GM12875 (cell line): Measurements from ENCODE around the gene HABP2.

Experiments
- H3K4me3 ChIP-seq: one replicate; pipeline ENCODE4 v1.5.1; 2011; ENCODE audit warnings: low read depth, low read length, control low read depth
- TF ChIP-seq, protein P1 (sequence below): IDR thresholded peaks from 2 replicates; pipeline ENCODE4 v1.5.1; 2011; ENCODE audit warnings: low read depth, mild to moderate bottlenecking, control low read depth, inconsistent platforms, low read length, moderate library complexity, borderline replicate concordance; ENCODE audit not compliant: insufficient read depth

HABP2 gene

DNA sequence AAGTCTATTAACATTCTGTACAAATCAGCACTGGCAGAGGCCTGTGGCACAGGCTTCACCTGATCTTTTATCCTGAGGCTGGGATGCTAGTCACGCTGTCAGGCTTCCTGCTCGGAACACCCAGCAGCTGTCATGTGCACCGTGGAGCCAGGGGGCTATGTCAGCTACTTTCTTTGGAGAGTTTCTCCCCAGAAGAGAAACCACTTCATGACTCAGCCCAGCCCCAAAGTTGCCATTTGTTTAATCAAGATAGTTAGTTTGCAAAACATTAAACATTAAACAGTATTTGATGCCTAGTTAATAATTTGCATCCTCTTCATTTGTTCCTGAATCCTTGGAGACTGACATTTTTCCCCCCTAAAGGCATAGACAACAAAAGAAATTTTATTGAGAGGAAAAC is at the start of gene HABP2:
Gene HABP2 (plus strand): TSS at position 353 of the 400 bp plus-strand sequence. CDS start 69 bp downstream, outside the sequence.
- TF ChIP-seq, protein P1, sequence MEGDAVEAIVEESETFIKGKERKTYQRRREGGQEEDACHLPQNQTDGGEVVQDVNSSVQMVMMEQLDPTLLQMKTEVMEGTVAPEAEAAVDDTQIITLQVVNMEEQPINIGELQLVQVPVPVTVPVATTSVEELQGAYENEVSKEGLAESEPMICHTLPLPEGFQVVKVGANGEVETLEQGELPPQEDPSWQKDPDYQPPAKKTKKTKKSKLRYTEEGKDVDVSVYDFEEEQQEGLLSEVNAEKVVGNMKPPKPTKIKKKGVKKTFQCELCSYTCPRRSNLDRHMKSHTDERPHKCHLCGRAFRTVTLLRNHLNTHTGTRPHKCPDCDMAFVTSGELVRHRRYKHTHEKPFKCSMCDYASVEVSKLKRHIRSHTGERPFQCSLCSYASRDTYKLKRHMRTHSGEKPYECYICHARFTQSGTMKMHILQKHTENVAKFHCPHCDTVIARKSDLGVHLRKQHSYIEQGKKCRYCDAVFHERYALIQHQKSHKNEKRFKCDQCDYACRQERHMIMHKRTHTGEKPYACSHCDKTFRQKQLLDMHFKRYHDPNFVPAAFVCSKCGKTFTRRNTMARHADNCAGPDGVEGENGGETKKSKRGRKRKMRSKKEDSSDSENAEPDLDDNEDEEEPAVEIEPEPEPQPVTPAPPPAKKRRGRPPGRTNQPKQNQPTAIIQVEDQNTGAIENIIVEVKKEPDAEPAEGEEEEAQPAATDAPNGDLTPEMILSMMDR = no peak

DNA sequence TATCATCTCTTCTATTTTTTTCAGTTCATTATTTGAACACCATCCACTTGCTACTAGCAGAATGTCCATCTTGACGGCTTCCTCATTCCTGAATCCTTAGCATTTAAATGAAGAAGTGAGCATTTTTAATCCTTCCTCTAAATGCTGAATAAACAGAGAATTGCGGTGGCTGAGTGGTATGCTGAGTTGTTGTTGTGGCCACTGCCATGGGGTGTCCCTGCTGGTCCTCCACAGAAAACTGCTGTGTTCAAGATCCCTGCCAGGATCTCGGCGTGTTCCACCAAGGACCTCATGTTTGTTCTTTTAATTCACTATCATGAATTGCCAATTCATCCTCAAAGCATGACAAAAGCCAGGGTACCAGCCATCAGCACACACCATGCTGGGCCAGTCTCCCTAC is 48.9 kb upstream of the HABP2 start:
- H3K4me3 ChIP-seq = no peak overlapping the region
- TF ChIP-seq, protein P1 = no peak

More for the DNA sequence above, at the start of gene HABP2:
- no peak within 1 kb of the TSS for H3K4me3 ChIP-seq

DNA sequence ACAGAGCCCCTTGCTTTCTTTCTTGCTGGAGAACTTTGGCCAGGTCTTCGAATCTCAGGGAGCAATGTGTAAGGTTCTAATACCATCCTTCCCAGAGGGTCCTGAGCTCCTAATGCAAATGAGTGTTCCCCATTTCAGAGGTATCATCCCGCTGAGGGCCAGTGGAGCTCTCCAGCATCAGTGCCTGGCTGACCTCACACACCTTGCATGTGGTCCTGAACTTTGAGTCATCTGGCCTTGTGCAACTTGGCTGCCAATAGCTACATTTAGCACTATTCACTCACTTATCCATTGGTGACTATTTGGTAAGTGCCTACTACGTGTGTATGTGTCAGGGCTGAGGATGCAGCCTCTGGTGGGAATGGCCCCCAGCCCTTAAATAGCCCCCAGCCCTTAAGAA is 48.4 kb upstream of the HABP2 start:
- TF ChIP-seq, protein P1 = no peak
- H3K4me3 ChIP-seq = no peak overlapping the region

DNA sequence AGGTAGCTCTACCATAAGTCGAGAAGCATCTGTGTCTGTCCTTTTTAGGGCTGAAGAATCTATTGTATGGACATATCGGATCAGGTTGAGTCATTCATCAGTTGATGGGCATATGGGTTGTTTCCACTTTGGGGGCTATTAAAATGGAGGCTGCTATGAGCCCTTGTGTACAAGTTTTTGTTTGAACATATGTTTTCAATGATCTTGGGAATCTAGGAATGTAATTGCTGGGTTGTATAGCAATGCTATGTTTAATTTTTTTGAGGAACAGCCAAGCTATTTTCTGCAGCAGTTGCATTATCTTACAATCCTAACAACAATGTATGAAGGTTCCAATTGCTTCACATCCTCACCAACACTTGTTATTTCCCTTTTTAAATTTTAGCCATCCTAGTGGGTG is 46.4 kb upstream of the HABP2 start:
- TF ChIP-seq, protein P1 = no peak
- no peak overlapping the region for H3K4me3 ChIP-seq

DNA sequence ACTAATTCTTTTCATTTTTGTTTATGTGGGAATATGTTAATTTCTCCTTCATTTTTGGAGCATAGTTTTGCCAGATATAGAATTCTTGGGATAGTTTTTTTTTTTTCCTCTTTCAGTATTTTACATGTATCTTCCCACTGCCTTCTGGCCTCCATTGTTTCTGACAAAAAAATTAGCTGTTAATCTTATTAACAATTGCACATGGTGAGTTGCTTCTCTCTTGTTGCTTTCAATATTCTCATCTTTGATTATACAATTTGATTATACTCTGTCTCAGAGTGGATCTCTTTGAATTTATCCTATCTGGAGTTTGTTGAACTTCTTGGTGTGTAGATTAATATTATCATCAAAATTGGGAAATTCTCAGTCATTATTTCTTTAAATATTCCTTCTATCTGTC is 41.4 kb upstream of the HABP2 start:
- TF ChIP-seq, protein P1 = no peak
- no peak overlapping the region for H3K4me3 ChIP-seq

DNA sequence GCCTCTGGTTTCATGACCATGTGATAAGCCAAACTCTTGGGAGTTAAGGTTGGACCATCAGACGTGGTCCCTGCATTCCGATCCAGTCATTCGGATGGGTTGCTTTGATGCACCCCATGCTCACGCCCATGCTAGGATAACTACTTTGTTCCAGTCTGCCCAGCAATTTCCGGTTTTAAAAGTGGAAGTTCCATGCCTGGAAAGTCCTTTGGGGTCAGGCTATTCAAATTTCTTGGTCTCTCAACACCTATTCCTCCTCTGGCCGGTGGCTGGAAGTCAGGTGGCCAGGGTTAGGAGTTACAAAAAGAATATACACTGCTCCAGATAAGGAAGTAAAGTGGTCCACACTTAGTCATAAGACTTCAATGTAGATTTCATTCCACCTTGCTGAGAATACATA is 37.7 kb upstream of the HABP2 start:
- TF ChIP-seq, protein P1 = no peak
- H3K4me3 ChIP-seq = no peak overlapping the region

DNA sequence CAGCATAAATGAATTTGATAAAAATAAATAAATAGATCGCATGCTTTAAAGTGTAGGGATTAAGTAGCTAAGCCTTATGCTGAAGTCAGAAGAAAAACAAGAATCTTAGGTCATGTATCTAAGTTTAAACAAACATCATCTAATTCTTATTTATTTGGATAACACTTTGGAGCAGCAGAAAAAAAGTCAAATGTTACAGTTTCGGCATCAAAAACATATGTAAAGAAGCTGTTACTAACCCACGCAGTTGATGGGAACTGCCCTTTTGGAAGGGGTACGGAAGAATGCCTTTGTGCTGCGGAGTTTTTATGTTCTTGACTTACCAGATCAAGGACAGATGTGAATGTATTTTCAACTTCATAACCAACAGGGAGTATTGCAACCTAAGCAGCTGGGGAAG is 37.3 kb upstream of the HABP2 start:
- H3K4me3 ChIP-seq = no peak overlapping the region
- TF ChIP-seq, protein P1 = no peak
